Iris pigment epithelial cell (primary cell): Measurements from ENCODE around the gene TNFRSF9.

Experiments used
- DNase-seq: peaks from one replicate; pipeline ENCODE4 v3.0.0-alpha.2; 2011; ENCODE audit warnings: low read depth

Gene TNFRSF9

GRCh38 chr1:7869136-7869920 is 71.3 kb downstream of the TNFRSF9 start:
- peak; percentile 9 for DNase-seq

- no peak for DNase-seq
Observed at GRCh38 chr1:7868070-7868780, 72.4 kb downstream of the TNFRSF9 start.

GRCh38 chr1:7865978-7866377 is 74.7 kb downstream of the TNFRSF9 start:
- no peak for DNase-seq
